ENCODE results near the gene APOBEC3G.

Gene APOBEC3G

GRCh38 chr22:39091126-39092081 is 14.3 kb downstream of the APOBEC3G start:
- no peak for DNase-seq (ENCODE audit: low read depth in 3 of 3)

- no peak for DNase-seq (ENCODE audit: low read depth in 3 of 3)
Observed at GRCh38 chr22:39092111-39092862, 15.2 kb downstream of the APOBEC3G start.

- DNase-seq (ENCODE audit: low read depth in 3 of 3), result no peak
Observed at GRCh38 chr22:39094717-39095389, 17.8 kb downstream of the APOBEC3G start.

DNA sequence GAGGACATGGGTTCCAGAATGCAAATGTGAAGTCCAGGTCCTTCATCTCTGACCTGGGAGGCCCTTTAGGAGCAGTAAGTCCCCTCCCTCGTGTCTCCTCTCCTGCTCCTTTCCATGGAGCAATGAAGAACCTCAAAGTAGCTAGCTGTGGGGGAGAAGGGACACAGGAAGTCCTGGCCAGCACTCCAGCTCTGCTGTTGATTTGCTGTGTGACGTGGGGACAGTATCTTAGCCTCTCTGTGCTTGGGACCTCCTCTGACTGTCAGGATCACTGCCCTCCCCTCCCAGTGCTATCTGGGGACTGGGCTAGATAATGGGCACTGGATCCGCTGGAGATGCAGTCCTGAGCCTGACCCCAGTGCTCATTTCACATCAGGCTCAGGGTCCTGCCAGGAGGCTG is 18.9 kb downstream of the APOBEC3G start:
- DNase-seq (ENCODE audit: low read depth in 3 of 3), result no peak

- no peak for DNase-seq (ENCODE audit: low read depth in 3 of 3)
Observed at GRCh38 chr22:39097098-39098020, 20.3 kb downstream of the APOBEC3G start, which contains the start of gene APOBEC3H. TSS of gene APOBEC3H (plus strand) at chr22:39097244. CDS start at chr22:39100279, 3,035 bp downstream.

DNA sequence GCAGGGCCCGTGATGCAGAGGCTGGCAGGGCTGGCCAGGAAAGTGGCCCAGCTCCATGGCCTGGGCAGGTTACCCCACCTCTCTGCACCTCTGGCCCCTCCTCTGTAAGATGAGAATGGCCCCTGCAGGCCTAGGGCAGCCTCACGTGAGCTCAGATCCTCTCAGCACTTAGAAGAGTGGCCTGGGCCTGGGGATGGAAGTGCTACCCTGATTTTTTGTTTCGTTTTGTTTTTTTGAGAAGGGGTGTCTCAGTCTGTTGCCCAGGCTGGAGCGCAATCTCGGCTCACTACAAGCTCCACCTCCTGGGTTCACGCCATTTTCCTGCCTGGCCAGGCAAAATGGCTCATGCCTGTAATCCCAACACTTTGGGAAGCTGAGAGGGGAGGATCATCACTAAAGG is 21.0 kb downstream of the APOBEC3G start:
- DNase-seq (ENCODE audit: low read depth in 3 of 3), result no peak

- DNase-seq (ENCODE audit: low read depth in 3 of 3), result no peak
Observed at GRCh38 chr22:39098576-39098975, 21.5 kb downstream of the APOBEC3G start.

GRCh38 chr22:39101226-39101625 is 24.2 kb downstream of the APOBEC3G start:
- no peak for DNase-seq (ENCODE audit: low read depth in 3 of 3)

DNA sequence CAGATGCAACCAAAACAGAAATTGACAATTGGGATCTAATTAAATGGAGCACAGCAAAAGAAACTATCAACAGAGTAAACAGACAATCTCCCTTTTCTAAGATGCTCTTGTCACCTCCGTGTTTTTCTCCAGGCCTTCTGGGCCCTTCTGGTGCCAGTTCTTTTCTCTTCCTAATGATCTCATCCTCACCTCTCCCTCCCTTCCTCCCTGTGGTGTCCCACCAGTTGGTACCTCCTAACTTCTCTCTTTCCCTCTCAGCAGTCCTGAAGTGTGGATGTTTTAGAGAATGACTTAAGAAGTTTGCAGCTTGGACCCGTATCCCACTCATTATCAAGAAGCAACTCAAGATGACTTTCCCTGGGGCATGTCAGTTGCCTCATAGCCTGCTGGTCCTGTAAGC is 26.4 kb downstream of the APOBEC3G start:
- no peak for DNase-seq (ENCODE audit: low read depth in 3 of 3)

GRCh38 chr22:39106326-39106725 is 29.3 kb downstream of the APOBEC3G start:
- no peak for DNase-seq (ENCODE audit: low read depth in 3 of 3)

GRCh38 chr22:39108487-39108886 is 31.4 kb downstream of the APOBEC3G start:
- no peak for DNase-seq (ENCODE audit: low read depth in 3 of 3)

DNA sequence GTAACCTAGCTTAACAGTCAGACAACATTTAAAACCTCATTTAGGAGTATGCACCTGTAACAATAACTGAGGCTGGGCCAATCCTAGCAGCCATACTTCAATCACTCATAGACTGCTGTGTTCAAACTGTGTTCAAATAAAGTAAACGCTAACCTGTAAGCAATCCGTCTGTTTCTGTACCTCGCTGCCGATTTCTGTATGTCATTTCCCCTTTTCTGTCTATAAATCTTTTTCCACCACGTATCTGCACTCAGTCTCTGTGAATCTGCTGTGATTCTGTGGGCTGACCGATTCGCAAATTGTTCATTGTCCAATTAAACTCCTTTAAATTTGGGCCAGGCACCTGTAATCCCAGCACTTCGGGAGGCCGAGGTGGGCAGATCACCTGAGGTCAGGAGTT is 32.3 kb downstream of the APOBEC3G start:
- no peak for DNase-seq (ENCODE audit: low read depth in 3 of 3)

GRCh38 chr22:39110631-39111561 is 33.8 kb downstream of the APOBEC3G start:
- no peak for DNase-seq (ENCODE audit: low read depth in 3 of 3)

- no peak for DNase-seq (ENCODE audit: low read depth in 3 of 3)
Observed at GRCh38 chr22:39114112-39114511, 37.0 kb downstream of the APOBEC3G start.

GRCh38 chr22:39115570-39115969 is 38.5 kb downstream of the APOBEC3G start:
- no peak for DNase-seq (ENCODE audit: low read depth in 3 of 3)

- no peak for DNase-seq (ENCODE audit: low read depth in 3 of 3)
Observed at GRCh38 chr22:39115977-39116621, 39.0 kb downstream of the APOBEC3G start.

DNA sequence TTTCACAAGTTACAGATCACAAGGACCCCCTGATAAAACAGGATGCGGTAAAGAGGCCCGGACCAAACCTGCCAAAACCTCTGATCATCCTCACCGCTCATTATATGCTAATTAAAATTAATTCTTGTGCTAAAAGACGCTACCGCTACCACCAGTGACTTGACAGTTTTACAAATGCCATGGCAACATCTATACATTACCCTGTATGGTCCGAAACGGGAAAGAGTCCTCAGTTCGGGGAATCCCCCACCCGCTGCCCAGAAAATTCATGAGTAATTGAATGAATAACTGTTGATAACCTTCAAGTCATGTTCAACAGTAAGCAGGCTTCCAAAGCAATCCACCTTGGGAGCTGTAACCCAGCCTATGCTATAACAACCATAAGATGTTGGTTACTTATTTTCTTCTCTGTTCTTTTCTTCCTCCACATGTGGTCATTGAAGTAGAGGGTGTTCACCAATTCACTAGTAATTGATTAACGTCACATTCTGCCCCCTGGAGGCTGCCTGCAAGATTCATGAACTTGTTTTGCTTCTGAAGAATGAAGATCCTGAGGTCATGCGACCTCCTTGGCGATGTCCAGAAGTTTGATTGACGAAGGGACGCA is 40.6 kb downstream of the APOBEC3G start:
- DNase-seq (ENCODE audit: low read depth in 3 of 3), result peak in 2 of 3 experiments; percentile 33 to 47

DNA sequence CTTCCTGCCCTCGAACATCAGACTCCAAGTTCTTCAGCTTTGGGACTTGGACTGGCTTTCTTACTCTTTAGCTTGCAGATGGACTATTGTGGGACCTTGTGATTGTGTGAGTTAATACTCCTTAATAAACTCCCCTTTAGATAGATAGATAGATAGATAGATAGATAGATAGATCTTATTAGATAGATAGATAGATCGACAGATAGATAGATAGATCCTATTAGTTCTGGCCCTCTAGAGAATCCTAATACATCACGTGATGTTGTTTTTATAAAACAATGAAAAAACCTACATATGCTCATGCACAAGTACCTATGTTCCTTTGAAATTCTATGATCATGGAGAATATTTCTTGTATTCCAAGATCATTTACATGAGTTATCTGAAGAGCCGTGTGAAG is 43.9 kb downstream of the APOBEC3G start:
- DNase-seq (ENCODE audit: low read depth in 3 of 3), result no peak

All from stimulated activated CD4-positive, alpha-beta T cell treated with anti-CD3 and anti-CD28 coated beads, TNF-alpha, amount 100 ng/mL, for 4 hours (primary cell).